GM10266 (cell line): ENCODE measurements around the gene LANCL2.
A peak's percentile ranks its signal among the peaks of the same experiment; 100 is the strongest.
"Not testable (repeated sequence)": the region's sequence is repeated elsewhere in the genome, so short reads cannot be mapped to it uniquely, and the experiment has no call there.

Experiments used
- DNase-seq: peaks from one replicate; pipeline ENCODE4 v3.0.0; 2012; ENCODE audit errors: extremely low spot score
- TF ChIP-seq, protein P1 (sequence below): IDR thresholded peaks from 2 replicates; pipeline ENCODE4 v1.5.1; 2012; ENCODE audit warnings: mild to moderate bottlenecking, low read depth; ENCODE audit not compliant: control insufficient read depth, insufficient read depth; ENCODE audit errors: missing control alignments

Gene LANCL2

GRCh38 chr7:55410667-55411239 is 45.6 kb downstream of the LANCL2 start:
- DNase-seq, result no peak
- TF ChIP-seq, protein P1, sequence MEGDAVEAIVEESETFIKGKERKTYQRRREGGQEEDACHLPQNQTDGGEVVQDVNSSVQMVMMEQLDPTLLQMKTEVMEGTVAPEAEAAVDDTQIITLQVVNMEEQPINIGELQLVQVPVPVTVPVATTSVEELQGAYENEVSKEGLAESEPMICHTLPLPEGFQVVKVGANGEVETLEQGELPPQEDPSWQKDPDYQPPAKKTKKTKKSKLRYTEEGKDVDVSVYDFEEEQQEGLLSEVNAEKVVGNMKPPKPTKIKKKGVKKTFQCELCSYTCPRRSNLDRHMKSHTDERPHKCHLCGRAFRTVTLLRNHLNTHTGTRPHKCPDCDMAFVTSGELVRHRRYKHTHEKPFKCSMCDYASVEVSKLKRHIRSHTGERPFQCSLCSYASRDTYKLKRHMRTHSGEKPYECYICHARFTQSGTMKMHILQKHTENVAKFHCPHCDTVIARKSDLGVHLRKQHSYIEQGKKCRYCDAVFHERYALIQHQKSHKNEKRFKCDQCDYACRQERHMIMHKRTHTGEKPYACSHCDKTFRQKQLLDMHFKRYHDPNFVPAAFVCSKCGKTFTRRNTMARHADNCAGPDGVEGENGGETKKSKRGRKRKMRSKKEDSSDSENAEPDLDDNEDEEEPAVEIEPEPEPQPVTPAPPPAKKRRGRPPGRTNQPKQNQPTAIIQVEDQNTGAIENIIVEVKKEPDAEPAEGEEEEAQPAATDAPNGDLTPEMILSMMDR, result no peak

- DNase-seq, result no peak
- TF ChIP-seq, protein P1, result no peak
These were observed 46.7 kb downstream of the LANCL2 start for GRCh38 chr7:55411844-55412243.

DNA sequence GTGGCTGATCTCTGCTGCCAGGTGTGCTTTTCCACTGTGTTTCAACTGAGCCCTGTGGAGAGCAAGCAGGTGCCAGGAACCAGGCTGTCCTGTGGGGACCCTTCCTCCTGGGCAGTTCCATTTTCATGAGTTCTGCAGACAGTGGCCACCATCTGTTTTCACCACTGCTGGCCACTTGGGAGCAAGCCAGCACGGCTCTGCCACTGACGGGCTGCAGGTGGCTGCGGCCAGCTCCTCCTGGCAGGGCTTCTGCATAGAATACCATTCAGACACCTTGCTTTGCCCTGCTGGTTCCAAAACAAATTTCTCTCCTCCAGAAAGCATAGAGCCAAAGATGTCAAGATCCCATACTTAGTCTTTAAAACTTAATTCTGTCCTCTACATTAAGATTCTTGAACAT is 48.3 kb downstream of the LANCL2 start:
- TF ChIP-seq, protein P1, result no peak
- DNase-seq, result no peak

- TF ChIP-seq, protein P1, result peak; percentile 75
These were observed 50.1 kb downstream of the LANCL2 start for GRCh38 chr7:55415173-55415778.

GRCh38 chr7:55417456-55417855 is 52.3 kb downstream of the LANCL2 start:
- not testable (repeated sequence) for DNase-seq

More at GRCh38 chr7:55415173-55415778, 50.1 kb downstream of the LANCL2 start:
- peak; percentile 82 for DNase-seq

- TF ChIP-seq, protein P1, result no peak
- no peak for DNase-seq
These were observed 55.4 kb downstream of the LANCL2 start for GRCh38 chr7:55420530-55420929.

- DNase-seq, result no peak
- TF ChIP-seq, protein P1, result no peak
These were observed 58.2 kb downstream of the LANCL2 start for GRCh38 chr7:55423277-55423711.

- TF ChIP-seq, protein P1, result no peak
- no peak for DNase-seq
These were observed 58.8 kb downstream of the LANCL2 start for GRCh38 chr7:55423891-55424290.
